Stimulated activated CD8-positive, alpha-beta memory T cell treated with anti-CD3 and anti-CD28 coated beads, Interleukin-15, amount 100 ng/mL, for 24 hours (primary cell): ENCODE results near the gene TMED8.
A peak's percentile ranks its signal among the peaks of the same experiment; 100 is the strongest.
"Not testable (repeated sequence)": the region's sequence is repeated elsewhere in the genome, so short reads cannot be mapped to it uniquely, and the experiment has no call there.

Experiments
- DNase-seq: peaks from one replicate; pipeline ENCODE4 v3.0.0-alpha.2; 2020; ENCODE audit warnings: low read depth

TMED8 gene

DNA sequence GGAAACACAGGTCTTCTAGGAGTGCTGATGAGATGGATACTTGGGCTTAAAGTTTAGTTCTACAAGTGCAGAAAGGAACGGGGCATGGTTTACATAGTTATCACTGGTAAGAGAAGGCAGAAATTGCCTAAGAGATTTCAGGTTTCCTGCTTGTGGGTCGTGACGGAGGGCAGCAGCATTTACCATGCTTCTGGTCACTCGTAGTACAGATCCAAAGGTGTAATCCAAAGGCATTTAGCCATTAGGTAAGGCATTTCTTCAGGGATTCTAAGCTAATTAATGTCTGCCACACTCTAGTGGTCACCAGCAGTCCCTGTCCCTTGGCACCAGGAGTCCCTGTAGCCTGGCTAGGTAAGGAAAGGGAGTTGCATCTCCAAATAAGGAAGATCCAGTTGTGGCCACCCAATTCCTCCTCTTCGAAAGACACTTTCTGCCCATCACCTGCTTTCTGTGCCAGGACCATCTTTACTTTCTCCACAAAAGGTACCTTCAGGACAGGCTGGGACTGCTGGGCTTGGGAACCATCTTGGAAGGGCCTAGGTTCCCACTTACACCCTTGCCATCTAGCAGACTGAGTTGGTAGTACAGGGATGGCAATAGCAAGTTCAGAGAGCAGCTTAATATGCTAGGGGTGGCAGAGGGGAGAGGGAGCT lies 54.5 kb downstream of the TMED8 start:
- DNase-seq, result no peak

GRCh38 chr14:77320238-77320935 lies 56.5 kb downstream of the TMED8 start, which contains the start of gene POMT2:
Gene POMT2 (minus strand): TSS chr14:77320883. CDS start chr14:77320681, 202 bp downstream.
- peak; percentile 78 for DNase-seq

DNA sequence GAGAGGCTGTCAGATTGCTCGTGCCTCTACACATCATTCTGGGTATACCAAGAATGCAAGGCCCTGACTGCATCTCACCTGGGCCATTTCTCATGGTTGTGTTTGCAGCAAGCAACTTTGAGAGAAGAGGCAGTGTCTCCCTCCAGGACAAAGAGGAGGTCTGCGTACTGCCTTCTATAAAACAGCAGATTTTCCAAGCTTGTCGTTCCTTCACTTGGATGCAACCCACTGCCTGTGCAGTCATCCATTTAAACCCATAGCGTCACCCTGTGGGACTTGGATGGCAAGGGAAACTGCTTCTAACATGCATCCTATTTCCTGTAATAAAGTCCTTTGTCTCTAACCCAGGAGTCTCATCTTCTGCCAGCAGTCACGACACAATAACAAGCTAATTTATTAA lies 57.5 kb downstream of the TMED8 start:
- no peak for DNase-seq

- not testable (repeated sequence) for DNase-seq
Observed at GRCh38 chr14:77318756-77319155, 58.1 kb downstream of the TMED8 start.

DNA sequence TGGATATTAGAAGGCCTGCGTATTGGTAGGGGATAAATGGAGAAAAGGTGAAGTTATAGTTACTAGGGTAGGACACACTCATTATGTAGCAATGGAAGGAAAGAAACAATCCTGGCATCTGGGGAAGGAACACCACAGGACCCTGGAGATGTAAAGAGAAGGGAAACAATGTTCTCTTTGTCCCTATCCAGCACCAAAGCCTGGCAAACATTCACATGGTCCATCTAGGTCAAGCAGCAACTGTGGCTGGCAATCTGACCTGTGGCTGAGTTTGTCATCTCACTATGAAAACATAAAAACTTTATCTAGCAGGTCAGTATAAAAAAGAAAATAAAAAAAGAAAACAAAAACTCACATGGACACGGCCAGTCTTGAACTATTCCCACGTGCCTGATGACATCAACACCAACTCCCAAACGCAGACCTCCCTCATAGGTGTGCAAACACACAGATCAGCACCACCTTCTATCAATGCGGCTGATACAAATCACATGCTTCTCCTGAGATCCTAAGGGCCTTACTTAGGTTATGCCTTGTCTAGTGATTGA lies 58.8 kb downstream of the TMED8 start:
- no peak for DNase-seq

DNA sequence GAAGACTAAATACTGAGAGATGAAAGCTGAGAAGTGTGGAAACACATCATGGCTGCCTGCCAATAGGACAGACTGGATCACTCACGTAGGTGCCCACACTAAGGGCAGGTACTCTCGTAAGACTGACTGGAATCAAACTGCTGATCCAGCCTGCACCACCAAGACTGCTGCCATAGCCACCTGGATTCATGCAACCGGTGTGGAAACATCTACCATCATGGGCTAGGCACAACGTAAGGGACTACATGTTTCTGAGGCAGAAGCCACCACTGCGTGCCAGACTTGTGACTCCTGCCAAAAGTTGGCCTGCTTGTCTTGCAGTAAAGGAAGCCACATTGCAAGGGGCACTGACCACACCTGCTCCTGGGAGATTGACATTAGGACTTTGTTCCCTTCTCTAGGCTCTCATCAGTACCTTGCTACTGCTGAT lies 60.0 kb downstream of the TMED8 start:
- DNase-seq, result no peak

DNA sequence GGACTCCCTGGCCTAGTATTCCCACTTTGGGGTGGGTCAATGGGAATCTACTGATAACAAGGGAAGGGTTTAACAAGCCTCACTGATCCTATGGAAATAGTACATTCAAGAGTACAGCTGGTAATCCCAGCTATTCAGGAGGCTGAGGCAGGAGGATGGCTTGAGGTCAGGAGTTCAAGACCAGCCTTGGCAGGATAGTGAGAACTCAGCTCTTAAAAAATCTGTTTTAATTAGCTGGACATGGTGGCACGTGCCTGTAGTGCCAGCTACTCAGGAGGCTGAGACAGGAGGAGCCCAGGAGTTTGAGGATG lies 60.7 kb downstream of the TMED8 start:
- DNase-seq, result no peak

- DNase-seq, result no peak
Observed at GRCh38 chr14:77314539-77315457, 62.1 kb downstream of the TMED8 start.

DNA sequence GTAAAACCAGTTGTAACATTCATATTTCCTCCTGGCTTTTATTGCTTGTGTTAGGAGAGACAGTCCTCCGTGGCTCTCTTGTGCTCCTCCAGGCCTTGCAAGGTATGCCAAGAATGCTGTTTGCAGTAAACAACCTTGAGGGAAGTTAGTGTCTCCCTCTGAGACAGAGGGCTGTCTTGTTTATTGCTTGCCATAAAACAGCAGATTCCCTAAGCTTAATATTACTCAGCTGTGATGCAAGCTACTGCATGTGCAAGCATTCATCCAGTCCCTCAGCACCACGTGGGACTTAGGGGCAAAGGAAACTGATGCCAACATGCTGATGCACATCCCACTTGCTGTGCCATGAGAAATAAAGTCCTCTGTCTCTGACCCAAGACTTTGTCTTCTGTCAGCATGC lies 62.9 kb downstream of the TMED8 start:
- no peak for DNase-seq

DNA sequence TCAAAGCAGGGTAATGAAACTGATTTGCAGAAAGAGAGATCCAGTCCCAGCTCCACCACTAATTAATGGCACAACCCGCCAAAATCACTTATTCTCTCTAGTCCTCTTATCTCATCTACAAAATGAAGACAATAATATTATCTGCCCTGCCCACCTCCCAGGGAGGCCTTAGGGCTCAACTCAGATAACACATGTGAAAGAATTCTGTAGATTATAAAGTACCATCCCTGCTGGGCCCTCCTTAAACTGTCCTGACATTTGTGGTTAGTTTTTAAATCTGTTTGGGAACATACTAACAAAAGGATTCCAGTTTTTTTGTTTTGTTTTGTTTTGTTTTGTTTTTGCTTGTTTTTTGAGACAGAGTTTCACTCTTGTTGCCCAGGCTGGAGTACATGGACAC lies 63.5 kb downstream of the TMED8 start:
- no peak for DNase-seq

DNA sequence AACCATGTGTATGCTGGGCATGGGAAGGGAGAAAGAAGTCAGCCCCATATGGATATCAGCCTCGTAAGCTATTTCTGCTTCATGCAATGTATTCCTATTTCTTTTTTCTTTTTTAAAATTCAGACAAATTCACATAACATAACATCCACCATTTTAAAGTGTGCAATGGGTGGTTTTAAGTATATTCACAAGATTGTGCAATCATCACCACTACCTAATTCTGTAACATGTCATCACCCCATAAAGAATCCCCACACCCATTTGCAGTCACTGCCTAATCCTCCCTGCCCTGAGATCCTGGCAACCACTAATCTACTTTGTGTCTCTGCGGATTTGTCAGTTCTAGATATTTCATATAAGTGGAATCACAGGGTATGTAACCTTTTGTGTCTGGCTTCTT lies 65.7 kb downstream of the TMED8 start:
- no peak for DNase-seq

- DNase-seq, result no peak
Observed at GRCh38 chr14:77310026-77310425, 66.9 kb downstream of the TMED8 start.

- no peak for DNase-seq
Observed at GRCh38 chr14:77309131-77309530, 67.8 kb downstream of the TMED8 start.

DNA sequence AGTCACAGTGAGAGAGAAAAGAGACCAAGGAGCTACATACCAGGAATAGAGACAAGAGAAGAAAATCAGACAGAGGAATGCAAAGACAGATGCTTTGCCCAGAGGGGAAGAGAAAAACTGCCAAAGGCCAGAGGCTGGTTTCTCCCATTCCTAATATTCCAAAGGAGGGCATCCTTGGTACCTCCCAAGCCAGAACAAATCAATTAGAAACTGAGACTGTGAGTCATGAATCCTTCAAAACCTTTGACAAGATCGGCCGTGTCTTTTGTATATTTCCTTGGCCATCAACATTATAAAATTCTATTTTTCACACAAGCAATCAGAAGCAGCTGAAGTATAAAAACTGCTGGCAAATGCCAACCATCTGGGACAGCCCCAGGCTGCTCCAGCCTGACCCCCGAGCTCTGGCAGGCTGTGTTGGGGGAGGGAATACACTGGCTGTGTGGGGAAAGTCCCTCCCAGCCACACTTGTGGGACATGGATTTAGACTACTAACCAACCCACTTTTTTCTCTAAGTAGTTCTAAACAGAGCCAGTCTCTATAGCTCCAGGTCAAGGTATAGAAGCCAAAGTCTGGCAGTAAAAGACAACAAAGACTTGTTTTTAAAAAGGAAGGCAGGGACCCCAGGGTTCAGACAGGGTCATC lies 69.9 kb downstream of the TMED8 start:
- no peak for DNase-seq

DNA sequence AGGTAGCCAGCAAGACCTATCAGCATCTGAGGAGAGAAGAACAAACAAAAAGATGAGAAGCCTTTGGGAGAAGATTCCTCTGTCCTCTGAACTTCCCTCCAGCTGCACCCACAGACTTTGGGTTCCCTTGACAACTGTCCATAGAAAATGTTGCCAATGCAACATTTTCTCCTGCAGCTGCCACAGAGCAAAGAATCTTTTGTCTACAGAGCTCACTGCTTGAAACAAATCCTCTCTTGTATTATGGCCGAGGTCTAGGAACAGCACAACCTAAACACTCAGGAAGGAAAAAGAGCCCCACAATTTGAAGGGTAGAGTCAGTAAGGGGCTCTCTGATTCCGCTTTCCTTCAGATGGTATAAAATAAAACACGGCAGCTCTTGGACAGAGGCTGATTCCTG lies 70.5 kb downstream of the TMED8 start:
- DNase-seq, result no peak

GRCh38 chr14:77305696-77306095 lies 71.2 kb downstream of the TMED8 start:
- no peak for DNase-seq

DNA sequence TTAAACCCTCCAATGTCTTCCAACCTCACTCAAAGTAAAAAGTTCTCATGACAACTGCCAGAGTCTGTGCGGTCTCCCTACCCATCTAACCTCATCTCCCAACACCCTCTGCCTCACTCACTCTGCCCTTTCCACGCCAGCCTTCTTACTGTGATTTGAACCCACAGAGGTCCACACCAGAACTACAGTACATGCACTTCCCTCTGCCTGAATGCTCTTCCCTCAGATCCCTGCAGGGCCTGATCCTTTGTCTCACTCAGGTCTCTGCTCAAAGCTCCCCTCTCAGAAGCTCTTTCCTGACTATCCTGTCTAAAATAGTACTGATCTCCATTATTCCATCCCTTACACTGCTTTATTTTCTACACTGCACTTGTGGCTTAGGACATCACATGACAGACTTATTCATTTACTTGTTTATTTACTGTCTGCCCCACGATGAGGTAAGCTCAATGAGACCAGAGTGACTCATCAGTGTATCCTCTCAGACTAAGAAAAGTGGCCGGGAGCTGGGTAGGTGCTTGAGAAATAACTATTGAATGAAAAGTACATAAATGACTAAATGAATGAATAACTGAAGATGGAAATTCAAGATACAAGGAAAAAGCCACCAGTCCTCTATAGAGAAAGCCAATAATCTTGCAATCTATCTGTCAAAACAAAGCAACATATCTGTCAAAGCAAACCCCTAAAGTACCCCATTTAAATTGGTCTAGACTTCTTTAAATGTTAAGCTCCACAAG lies 73.3 kb downstream of the TMED8 start:
- no peak for DNase-seq

DNA sequence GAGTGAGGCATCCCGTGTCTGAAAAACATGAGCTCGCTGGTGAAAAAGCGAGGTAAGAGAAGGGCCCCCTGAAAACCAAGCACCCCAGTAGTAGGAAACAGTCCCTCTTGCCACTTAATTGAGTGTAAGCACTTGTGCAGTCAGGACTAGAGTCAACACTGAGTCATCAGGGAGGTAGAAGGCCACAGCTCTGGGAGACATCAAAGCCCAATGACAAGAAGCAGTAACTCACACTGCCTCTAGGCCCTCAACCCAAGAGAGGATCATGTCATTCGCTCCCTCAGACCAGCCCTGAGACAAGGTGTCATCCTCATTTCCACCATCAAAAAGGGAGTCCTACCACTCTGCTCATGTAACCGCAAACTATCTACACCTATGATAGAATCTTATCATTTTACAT lies 74.0 kb downstream of the TMED8 start:
- DNase-seq, result no peak

GRCh38 chr14:77301103-77301502 lies 75.8 kb downstream of the TMED8 start:
- DNase-seq, result no peak

- DNase-seq, result no peak
Observed at GRCh38 chr14:77299771-77300170, 77.1 kb downstream of the TMED8 start.

DNA sequence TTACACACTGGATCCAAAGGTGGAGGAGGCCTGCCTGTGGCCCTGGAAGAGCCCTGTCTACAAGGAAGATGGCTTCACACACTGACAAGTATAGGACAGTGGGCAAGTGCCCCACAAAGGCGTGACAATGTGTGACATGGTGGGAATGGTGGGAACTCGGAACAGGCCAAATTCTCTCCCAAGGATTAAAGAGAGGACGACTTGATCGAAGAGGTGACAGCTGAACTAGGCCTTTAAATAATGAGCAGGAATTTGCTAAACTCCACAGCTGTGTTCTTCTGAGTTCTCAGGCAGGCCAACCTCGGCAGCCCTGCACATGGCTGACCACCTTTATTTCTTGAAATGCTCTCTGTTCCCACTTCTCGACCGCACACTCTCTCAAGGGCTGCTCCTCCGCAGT lies 80.0 kb downstream of the TMED8 start:
- no peak for DNase-seq
